ENCODE measurements around the gene PNMA6F.

The PNMA6F gene

GRCh38 chrX:153307276-153308178 lies 14.0 kb downstream of the PNMA6F start:
- no peak for TF ChIP-seq CTCF (IDR thresholded peaks at IDR 0.05; ENCODE audit: low read depth, low read length)
- peaks cover 4% of the 10 kb centered on the region for H3K9me3 ChIP-seq (ENCODE audit: severe bottlenecking)
- no peak overlapping the region for H3K27ac ChIP-seq
- no peak for DNase-seq
- no peak overlapping the region for H3K4me3 ChIP-seq (ENCODE audit: low read depth, low read length)
- peaks cover 100% of the 10 kb centered on the region for H3K27me3 ChIP-seq (ENCODE audit: insufficient read depth, low read depth, severe bottlenecking)
- no peaks in the 10 kb centered on the region for H3K36me3 ChIP-seq

- Histone ChIP-seq H3K9me3 (ENCODE audit: severe bottlenecking) (peaks cover 4% of the 10 kb centered on the region), H3K27ac (no peak overlapping the region), H3K27me3 (ENCODE audit: insufficient read depth, low read depth, severe bottlenecking) (peaks cover 97% of the 10 kb centered on the region), H3K36me3 (no peaks in the 10 kb centered on the region), H3K4me3 (ENCODE audit: low read depth, low read length) (no peak overlapping the region)
- no peak for DNase-seq
- no peak for TF ChIP-seq CTCF (IDR thresholded peaks at IDR 0.05; ENCODE audit: low read depth, low read length)
Measured at GRCh38 chrX:153306527-153307115, 14.9 kb downstream of the PNMA6F start.

GRCh38 chrX:153305972-153306371 lies 15.6 kb downstream of the PNMA6F start:
- no peak for DNase-seq
- Histone ChIP-seq H3K9me3 (ENCODE audit: severe bottlenecking) (peaks cover 4% of the 10 kb centered on the region), H3K27ac (no peak overlapping the region), H3K36me3 (no peaks in the 10 kb centered on the region), H3K4me3 (ENCODE audit: low read depth, low read length) (no peak overlapping the region), H3K27me3 (ENCODE audit: insufficient read depth, low read depth, severe bottlenecking) (peaks cover 97% of the 10 kb centered on the region)
- TF ChIP-seq CTCF (IDR thresholded peaks at IDR 0.05; ENCODE audit: low read depth, low read length), result no peak

- H3K9me3 ChIP-seq (ENCODE audit: severe bottlenecking), result peaks cover 4% of the 10 kb centered on the region
- peaks cover 96% of the 10 kb centered on the region for H3K27me3 ChIP-seq (ENCODE audit: insufficient read depth, low read depth, severe bottlenecking)
- no peak for DNase-seq
- no peaks in the 10 kb centered on the region for H3K36me3 ChIP-seq
- H3K4me3 ChIP-seq (ENCODE audit: low read depth, low read length), result no peak overlapping the region
- TF ChIP-seq CTCF (IDR thresholded peaks at IDR 0.05; ENCODE audit: low read depth, low read length), result no peak
- H3K27ac ChIP-seq, result no peak overlapping the region
Measured at GRCh38 chrX:153304988-153305736, 16.4 kb downstream of the PNMA6F start.

- no peak for DNase-seq
- no peak overlapping the region for H3K27ac ChIP-seq
- H3K36me3 ChIP-seq, result no peaks in the 10 kb centered on the region
- H3K4me3 ChIP-seq (ENCODE audit: low read depth, low read length), result no peak overlapping the region
- peaks cover 93% of the 10 kb centered on the region for H3K27me3 ChIP-seq (ENCODE audit: insufficient read depth, low read depth, severe bottlenecking)
- H3K9me3 ChIP-seq (ENCODE audit: severe bottlenecking), result no peaks in the 10 kb centered on the region
- no peak for TF ChIP-seq CTCF (IDR thresholded peaks at IDR 0.05; ENCODE audit: low read depth, low read length)
Measured at GRCh38 chrX:153303276-153304262, 18.0 kb downstream of the PNMA6F start.
